KG1 (cell line): Measurements from ENCODE around the gene TMEM269.
"Not testable (repeated sequence)": the region's sequence is repeated elsewhere in the genome, so short reads cannot be mapped to it uniquely, and the experiment has no call there.

Source experiments
- DNase-seq: peaks from one replicate; lab custom pipeline; 2025; lab: John Stamatoyannopoulos, UW

Gene TMEM269

DNA sequence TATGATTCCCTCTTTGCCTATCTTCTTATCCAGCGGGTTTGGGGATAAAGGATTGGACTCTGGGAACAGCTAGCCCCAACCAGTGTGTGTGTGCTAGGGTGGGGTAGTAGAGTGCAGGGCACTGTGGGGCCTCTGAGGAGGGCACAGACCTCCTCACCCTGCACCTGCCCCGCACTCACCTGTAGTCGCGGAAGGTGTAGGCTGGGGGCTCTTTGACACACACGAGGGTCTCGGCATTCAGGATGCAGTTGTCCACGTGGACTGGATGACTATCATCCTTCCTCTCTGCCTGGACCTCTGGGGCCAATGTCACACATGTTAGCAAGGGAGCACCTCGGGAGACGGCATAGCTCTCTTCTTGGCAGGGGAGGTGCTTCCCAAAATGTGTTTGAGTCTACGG lies 36.8 kb upstream of the TMEM269 start:
- DNase-seq: no peak

DNA sequence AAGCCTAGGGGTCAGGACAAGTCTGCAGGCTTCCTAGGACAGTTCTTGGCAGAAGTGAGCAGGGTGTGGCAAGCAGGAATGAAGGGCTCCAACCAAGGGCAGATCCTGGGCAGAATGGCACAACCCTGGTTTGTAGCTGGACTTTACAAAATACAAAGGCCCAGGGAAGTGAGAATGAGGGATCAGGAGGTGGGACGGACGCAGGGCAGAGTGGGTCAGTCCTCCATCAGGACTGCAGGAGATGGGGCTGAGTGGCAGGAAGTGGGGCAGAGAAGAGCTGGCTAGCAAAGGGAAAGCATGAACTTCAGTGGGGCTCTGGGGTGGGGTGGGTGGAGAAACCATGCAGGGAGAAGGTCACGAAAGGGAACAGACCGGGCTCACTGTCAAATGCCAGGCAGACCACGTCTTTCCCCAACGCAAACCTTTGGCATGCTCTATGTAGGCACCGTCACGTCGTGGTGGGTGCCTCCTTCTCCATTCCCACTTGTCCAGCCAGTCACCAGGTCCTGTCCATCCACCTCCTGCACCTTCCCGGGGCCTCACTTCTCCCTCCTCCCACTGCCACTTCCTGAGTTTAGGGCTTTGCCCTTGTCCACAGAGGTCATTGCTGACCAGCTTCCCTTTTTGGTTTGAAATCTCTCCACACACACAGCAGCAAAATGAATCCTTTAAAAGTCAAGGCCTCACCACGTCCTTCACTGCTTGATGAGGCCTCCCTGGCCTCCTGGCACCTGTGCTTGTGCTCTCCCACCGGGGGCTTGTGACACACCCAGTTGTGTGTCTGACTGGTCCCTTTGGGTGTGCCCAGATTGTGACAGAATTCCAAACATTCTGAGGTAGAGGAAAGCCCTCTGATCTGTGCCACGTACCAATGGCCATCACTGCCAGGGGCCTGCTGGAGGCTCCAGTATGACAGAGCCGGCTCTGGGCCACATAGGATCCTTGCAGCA lies 36.1 kb upstream of the TMEM269 start:
- DNase-seq: no peak

DNA sequence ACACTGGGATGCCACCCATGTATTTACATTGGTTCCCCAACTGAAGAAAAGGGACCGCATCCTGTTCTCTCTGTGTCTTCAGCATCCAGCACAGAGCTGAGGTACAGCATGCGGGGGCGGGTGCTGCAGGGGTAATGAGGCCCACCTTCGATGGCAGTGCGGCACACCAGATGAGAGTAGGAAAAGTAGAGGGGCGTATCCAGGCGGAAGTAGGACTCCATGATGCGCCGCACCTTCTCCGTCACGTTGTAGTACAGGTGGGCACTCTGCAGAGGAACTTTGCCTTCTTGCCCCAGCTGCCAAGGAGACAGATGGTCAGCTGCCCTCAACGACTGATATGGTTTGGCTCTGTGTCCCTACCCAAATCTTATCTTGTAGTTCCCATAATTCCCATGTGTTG lies 34.8 kb upstream of the TMEM269 start:
- no peak for DNase-seq

DNA sequence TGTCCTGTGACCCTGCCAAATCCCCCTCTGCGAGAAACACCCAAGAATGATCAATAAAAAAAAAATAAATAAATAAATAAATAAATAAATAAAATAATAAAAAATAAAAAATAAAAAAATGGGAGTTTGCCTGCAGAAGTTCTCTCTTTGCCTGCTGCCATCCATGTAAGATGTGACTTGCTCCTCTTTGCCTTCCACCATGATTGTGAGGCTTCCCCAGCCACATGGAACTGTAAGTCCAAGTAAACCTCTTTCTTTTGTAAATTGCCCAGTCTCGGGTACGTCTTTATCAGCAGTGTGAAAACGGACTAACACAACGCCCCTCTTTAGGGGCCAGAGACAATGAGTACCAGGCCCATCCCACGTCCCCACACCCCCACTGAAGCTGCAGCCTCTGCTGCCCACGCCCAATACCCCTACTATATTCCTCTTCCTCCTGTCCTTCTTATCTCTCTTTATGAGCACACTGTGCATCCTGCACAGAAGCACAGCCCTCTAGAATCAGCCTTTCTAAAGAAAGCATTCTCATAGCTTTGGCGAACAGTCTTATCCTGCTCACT lies 33.2 kb upstream of the TMEM269 start:
- not testable (repeated sequence) for DNase-seq

DNA sequence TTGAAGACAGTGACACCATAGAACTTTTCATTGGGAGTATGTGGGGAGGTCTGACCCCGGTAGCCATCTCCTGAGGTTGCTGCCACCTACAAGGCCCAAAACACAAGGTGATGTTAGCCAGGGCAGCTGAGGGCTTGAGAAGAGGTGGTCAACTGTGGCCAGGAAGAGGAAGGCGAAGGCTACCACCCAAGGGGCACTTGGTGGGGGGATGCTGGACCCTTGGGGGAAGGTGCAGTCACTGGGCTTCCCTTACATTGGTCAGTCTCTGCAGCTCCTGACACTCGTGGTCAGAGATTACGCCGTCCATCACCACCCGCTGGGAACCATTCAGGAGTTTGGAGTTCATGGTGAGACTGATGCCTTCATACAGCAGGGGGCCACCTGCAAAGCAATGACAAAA lies 32.5 kb upstream of the TMEM269 start:
- DNase-seq: no peak

DNA sequence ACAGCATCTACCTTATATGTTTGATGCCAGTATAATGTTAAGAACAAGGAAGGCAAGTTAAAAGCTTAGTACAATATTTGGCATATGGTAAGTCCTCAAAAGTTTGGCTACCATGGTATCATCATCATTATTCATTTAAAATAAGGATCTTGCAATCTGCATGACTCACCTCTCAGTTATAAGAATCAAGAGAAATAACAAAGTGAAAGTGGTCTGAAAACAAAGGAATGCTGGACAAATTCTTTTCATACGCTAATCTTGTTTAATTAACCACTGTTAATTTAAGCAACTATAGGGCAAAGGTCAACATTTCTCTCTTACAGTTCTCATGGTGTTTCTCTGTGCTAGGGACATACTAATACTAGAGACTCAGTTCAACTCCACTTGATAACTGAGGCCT lies 31.7 kb upstream of the TMEM269 start:
- no peak for DNase-seq

DNA sequence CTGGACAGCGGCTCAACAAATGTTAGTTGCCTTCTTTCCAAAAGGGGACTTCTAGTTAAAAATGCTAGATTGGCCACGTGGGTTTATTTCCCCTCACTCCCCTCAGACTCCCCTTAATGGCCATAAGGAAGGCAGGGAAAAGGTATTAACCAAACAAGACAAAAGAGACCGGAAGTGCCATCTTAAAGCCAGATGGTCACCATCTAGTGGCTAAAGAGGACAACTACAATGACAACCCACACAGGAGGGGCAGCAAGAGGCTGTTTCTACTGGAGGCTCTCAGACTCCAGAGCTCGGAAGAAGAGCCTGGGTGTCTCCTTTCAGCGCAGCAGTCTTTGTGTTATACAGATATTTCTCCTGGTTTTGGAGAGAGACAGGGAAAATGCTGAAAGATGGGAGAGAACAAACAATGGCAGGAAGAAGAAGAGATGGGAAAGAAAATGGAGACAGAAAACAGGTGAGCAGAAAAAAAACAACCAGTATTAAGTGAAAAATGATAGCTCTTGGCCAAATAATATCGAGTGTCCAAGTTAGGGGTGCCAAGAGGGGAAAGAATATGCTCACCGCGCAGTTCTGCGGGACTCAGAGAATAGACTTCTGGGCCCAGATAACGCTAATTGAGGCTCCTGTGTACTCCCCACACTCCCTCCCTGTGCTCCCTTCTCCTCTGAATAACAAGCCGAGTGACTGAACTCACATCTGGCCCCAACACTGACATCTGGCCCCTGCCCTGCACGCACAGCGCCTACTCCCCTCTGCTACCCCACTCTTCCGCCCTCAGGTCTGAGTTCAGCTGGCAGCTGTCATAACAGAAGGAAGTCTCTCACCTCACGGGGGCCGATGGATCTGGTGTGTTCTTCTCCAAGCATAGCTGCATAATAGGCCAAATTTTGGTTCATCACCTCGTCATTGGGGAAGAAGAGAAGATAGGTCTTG lies 27.6 kb upstream of the TMEM269 start:
- peak; percentile 39 for DNase-seq

DNA sequence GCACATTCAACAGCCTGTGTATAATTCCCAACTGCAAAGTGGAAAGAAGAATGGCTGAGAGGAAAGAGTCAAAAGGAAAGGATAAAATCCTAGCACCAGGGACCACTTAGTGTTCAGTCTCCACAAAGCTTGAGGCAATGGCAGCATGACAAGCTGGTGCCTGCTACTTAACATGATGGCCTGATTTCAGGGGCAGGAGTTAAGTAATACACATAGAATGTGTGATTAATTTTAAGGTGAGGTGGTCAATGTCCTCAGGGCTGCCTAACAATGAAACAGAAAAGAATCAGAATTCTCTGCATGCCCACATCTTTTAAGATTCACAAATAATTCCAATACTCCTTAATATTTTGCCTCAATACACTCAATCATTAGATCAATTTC lies 26.9 kb upstream of the TMEM269 start:
- no peak for DNase-seq

DNA sequence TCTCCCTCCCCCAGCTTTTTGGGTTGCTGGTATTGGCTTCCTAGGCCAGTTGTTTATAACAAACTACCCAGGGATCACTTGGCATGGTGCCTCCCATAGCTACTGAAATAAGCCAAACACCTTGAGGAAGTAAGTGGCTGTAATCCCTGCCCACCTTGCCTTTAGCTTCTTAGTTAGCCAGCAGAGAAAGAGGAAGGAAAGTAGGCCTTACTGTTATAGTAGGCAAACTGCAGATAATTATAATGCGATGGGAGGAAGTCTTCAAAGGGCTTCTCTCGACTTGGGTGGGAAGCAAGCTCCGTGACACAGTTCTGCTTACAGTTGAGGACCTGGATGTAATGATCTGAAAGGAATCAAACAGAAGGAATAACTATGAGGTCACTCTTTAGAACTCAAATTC lies 26.1 kb upstream of the TMEM269 start:
- DNase-seq: peak; percentile 31

DNA sequence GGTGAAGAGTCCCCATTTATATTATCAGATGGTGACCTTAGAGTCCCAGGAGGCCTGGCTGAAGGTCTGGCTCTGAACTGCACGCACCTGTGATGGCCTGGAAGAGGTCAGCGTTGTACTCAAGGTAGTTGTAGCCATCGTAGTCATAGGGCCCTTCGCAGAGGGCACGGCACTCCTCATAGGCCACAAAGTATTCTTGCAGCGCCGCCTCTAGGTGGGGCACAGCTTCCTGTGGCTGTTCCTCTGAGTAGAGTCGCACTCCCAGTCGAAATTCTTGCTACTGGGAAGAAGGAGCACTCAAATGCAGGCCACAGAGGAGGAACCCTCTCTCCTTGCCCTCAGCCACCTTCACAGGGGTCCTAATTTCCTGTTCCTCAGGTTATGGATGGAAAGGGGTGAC lies 25.7 kb upstream of the TMEM269 start:
- DNase-seq: no peak

DNA sequence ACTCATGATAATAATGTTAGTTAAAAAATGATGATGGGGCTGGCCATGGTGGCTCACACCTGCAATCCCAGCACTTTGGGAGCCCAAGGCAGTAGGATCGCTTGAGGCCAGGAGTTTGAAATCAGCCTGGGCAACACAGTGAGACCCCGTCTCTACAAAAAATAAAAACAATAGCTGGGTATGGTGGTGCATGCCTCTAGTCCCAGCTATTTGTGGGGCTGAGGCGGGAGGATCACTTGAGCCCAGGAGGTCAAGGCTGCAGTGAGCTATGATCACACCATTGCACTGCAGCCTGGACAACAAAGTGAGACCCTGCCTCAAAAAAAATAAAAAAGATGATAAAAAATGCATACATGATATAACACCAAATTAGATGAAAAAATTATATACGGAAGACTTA lies 23.2 kb upstream of the TMEM269 start:
- no peak for DNase-seq

DNA sequence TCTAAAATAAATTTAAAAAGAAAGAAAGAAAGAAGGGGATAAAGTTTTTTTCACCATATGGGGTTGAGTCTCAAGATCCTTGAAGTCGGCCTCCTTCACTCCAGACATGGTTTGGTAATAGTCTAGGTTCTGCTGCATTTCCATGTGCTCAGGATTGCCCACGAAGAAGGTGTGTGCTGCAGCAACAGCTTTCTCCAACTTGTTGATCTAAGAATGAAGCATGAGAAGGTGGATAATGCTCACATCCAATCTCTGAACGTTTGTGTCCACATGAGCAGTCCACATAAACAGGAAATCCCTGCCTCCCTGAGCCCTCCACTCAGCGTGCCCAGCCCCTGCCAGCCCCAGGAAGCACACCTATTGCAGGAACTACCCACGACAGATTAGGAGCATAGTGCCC lies 22.5 kb upstream of the TMEM269 start:
- no peak for DNase-seq

DNA sequence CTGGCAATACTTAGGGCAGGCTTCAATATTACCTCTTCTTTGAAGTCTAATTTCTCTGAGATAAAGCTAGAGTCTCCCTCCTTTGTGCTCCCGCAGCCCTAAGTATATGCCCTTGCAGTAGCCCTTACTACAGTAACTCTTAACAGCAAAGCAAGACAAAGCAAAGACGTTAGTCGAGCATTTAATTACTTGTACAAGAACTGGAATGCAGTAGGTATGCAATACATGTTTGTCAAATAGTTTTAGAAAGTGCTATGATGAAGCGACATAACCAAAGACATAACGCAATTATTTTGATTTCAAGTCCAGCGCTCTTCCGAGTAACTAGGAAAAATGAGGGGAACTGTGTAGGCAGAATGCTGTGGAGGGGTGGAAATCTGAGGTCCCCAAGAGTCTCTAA lies 19.5 kb upstream of the TMEM269 start:
- no peak for DNase-seq

DNA sequence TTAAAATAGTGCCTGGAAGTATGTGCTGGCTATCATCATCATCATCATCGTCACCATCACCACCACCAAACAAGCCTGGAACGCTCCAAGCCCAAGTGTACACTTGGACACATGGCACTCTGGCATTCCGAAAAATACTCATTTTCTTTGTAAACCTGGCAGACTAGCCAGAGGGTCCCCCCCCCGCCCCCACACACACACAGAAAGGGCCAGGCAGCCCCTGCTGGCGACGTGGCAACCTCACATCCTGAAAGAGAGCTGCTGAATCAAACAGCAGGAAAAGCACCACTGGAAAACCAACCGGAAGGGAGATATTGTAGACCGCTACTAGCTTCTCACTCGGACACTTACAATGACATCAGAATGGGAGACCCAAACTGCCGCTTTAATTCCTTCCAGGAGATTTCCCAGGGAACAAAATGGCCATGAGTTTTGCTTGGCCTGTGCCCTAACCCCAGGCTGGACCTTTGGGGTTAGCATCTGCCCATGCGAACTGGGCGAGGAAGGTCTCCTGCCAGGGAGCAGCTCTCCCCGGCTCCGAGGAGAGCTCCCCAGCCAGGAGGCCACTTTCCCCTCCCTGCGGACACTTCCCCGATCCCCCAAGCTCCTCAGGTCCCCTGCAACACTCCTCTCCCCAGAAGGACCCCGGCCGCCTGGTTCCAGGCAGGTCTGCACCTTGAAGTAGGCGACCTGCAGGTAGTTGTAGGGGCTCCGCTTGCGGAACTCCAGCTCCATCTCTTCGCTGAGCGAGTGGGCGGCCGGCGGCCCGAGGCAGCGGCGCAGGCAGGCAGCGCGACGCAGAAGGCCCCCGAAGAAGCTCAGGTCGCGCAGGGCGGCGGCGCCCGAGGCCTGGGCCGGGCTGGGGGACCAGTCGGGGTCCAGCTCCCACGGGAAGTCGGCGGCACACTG lies 18.7 kb upstream of the TMEM269 start:
- DNase-seq: peak; percentile 12

DNA sequence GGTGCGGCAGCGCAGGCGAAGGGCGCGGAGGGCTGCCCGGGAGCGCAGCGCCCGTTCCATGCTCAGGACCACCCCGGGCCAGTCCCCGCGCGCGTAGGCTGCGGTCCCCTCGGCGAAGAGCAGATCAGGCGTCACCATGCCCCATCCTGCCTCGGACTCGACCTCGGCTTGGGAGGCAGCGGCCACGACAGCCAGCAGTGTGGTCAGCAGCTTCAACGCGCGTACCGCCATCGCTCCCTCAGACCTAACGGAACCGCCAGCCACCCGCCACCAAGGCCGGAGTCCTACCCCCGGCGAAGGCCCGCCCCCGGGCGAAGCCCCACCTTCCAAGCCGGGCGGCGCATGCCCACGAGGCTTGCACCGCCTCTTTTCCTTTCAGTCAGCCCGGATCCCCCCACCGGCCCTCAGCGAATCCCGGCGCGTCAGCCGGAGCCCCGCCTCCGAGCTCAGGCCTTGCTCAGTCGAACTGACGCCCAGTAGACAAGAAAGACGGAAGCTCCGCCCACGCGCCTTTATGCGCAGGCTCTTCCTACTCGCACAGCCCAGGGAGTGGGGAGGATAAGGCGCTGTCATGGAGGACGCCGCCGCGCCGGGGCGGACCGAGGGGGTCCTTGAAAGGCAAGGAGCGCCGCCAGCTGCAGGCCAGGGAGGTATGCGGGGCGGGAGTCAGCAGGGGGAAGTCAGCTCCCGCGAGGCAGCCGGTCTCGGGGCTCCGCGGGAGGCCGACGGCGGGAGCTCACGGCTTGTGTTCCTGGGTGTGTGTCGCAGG lies 17.9 kb upstream of the TMEM269 start, which contains the start of the genes C1orf50 and P3H1:
Gene C1orf50 (plus strand): TSS at position 509 of the 769 bp plus-strand sequence. CDS start 63 bp downstream, at position 572.
Gene P3H1 (minus strand): TSS at position 288 of the 769 bp plus-strand sequence. CDS start 57 bp downstream, at position 231.
- DNase-seq: peak; percentile 99

DNA sequence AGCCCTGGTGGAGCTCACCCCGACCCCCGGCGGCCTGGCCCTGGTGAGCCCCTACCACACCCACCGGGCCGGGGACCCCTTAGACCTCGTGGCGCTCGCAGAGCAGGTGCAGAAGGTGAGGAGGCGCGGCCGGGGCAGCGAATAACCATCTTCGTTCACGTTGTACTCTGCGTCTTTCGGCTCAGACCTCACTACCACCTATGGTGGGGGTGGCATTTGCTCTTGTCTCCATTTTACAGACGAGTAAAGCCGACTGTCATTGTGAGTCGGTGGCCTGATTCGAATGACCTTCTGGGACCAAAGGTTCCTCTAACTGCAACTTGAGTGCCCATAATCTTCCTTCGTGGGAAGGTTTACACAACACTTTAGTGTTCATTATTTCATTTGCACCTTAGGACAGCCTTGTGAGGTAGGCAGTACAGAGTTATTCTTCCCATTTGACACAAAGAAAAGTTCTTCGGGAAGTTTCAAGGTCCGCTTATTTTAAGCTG lies 17.2 kb upstream of the TMEM269 start:
- no peak for DNase-seq

DNA sequence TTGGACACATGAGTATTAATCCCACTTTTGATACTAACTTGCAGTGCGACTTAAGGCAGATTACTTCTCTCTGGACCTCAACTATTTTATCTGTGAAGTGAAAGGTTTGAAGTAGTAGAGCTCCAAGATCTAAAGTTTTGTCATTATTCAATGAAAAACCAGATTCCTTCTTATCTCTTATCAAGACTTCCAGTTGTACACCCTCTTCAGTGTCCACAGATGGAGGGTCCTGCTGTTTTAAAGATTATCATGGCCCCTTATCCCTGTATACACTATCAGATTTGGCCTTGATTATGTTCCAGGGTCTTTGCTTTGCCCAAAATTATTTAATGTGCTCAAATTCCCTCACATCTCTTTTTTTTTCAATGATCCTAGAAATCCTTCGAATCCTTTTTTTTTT lies 16.6 kb upstream of the TMEM269 start:
- no peak for DNase-seq

DNA sequence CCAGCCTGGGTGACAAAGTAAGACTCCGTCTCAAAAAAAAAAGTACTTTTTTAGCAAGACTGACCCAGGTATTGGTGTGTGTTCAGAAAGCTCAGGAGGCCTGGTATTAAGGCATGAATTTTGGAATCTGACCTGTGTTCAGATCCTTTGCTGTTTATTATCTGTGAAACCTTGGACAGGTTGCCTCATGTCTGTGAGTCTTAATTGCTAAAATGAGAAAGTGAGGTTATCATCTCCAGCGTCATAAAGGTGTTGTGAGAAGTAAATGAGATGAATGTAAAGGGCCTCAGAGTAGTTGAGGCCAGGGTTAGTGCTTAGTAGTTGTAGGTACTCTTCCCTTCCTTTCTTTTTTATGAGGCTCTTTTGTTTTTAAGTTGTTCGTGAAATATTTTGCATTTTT lies 15.0 kb upstream of the TMEM269 start:
- DNase-seq: no peak

DNA sequence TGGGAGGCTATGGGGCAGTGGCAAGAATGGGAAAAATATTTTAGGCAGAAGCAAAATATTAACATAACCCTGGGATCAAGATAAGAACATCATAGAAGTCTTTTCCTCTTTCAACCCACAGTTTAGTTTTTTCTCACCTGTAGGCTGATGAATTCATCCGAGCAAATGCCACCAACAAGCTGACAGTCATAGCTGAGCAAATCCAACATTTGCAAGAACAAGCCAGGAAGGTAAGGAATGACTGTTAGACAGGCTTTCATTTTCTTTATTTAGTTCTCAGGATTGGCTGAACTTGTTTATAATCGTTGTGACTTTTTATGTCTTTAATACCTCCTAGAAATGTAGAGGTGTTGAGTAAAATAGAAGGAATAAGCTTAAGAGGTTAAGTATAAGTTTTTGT lies 11.4 kb upstream of the TMEM269 start:
- DNase-seq: no peak

DNA sequence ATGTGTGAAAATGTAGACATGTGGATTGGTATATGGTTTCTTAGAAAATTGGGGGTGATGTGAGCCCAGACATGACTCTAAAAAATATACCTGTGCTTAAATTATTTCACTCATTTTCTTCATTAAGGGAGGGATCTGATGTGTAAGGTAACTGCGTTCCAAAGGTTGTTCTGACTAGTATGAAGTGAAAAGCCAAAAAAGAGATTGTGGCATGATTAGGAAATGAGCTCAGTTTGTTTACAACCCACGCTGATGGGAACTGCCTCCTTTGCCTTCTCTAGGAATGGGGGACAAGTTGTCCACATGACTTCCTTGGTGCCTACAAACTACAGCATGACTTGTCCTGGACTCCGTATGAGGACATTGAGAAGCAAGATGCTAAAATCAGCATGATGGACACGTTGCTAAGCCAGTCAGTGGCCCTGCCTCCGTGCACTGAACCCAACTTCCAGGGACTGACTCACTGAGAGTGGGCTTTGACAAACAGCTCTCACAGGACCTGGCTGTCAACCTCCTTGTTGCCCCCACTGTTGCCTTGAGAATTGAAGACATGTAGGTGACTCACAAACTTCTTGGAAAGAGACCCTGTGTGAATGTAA lies 9.8 kb upstream of the TMEM269 start:
- DNase-seq: no peak
